ENCODE measurements around the gene NEDD9.

Gene NEDD9

GRCh38 chr6:11258260-11259237 is 26.1 kb upstream of the NEDD9 start:
- no peak for DNase-seq

GRCh38 chr6:11255610-11256009 is 23.1 kb upstream of the NEDD9 start:
- DNase-seq: no peak

- DNase-seq: no peak
Observed at GRCh38 chr6:11253594-11253993, 21.1 kb upstream of the NEDD9 start.

- no peak for DNase-seq
Observed at GRCh38 chr6:11251553-11252360, 19.3 kb upstream of the NEDD9 start.

- no peak for DNase-seq
Observed at GRCh38 chr6:11250108-11250507, 17.6 kb upstream of the NEDD9 start.

GRCh38 chr6:11248974-11249761 is 16.7 kb upstream of the NEDD9 start:
- DNase-seq: no peak

- no peak for DNase-seq
Observed at GRCh38 chr6:11246722-11247121, 14.3 kb upstream of the NEDD9 start.

GRCh38 chr6:11245381-11246256 is 13.2 kb upstream of the NEDD9 start:
- no peak for DNase-seq

GRCh38 chr6:11244387-11245126 is 12.1 kb upstream of the NEDD9 start:
- DNase-seq: no peak

GRCh38 chr6:11243861-11244260 is 11.4 kb upstream of the NEDD9 start:
- DNase-seq: no peak

- no peak for DNase-seq
Observed at GRCh38 chr6:11242711-11243110, 10.2 kb upstream of the NEDD9 start.

- DNase-seq: no peak
Observed at GRCh38 chr6:11241793-11242201, 9.3 kb upstream of the NEDD9 start.

- no peak for DNase-seq
Observed at GRCh38 chr6:11241154-11241792, 8.8 kb upstream of the NEDD9 start.

GRCh38 chr6:11237956-11238355 is 5.5 kb upstream of the NEDD9 start:
- DNase-seq: no peak

GRCh38 chr6:11237428-11237827 is 5.0 kb upstream of the NEDD9 start:
- no peak for DNase-seq

GRCh38 chr6:11236915-11237314 is 4.4 kb upstream of the NEDD9 start:
- DNase-seq: no peak

- DNase-seq: no peak
Observed at GRCh38 chr6:11236076-11236750, 3.7 kb upstream of the NEDD9 start.

- DNase-seq: no peak
Observed at GRCh38 chr6:11235062-11235461, 2.6 kb upstream of the NEDD9 start.

GRCh38 chr6:11233673-11234573 is 1.5 kb upstream of the NEDD9 start:
- no peak for DNase-seq

Data from NCI-H2171 (cell line).